SK-N-SH treated with all-trans-retinoic acid at 6 μM for 48 hours (cell line): Measurements from ENCODE around the gene DPP6.
"Not testable (repeated sequence)": the region's sequence is repeated elsewhere in the genome, so short reads cannot be mapped to it uniquely, and the experiment has no call there.

ENCODE experiments used
- ARNTL ChIP-seq: fragments of 450-650 bp; formaldehyde crosslinking; IDR thresholded peaks from 2 replicates; pipeline ENCODE4 v1.5.0; 2020; ENCODE audit warnings: low read depth, mild to moderate bottlenecking, moderate library complexity, borderline replicate concordance
- CREB5 ChIP-seq: fragments of 250-450 bp; sonication (Bioruptor Pico); IDR thresholded peaks from 2 replicates; pipeline ENCODE4 v1.5.1; 2020; ENCODE audit warnings: low read depth, mild to moderate bottlenecking, moderate library complexity
- CSRNP3 ChIP-seq: fragments of 250-450 bp; sonication (Bioruptor Pico); IDR thresholded peaks from 2 replicates; pipeline ENCODE4 v1.5.1; 2021; ENCODE audit warnings: mild to moderate bottlenecking, moderate library complexity
- GLIS3 ChIP-seq: fragments of 250-450 bp; sonication (Bioruptor Pico); IDR thresholded peaks from 2 replicates; pipeline ENCODE4 v1.5.0; 2020; ENCODE audit warnings: mild to moderate bottlenecking, moderate library complexity
- ISL1 ChIP-seq: fragments of 250-450 bp; sonication (Bioruptor Pico); IDR thresholded peaks from 2 replicates; pipeline ENCODE4 v2.1.2; 2022; ENCODE audit warnings: mild to moderate bottlenecking, moderate library complexity
- RARB ChIP-seq: fragments of 250-450 bp; sonication (Bioruptor Pico); IDR thresholded peaks from 2 replicates; pipeline ENCODE4 v1.8.0; 2021; ENCODE audit warnings: mild to moderate bottlenecking, moderate library complexity
- TCF4 ChIP-seq: fragments of 250-450 bp; sonication (Bioruptor Pico); IDR thresholded peaks from 2 replicates; pipeline ENCODE4 v1.8.0; 2021; ENCODE audit warnings: mild to moderate bottlenecking, moderate library complexity, borderline replicate concordance
- TOX ChIP-seq: fragments of 250-450 bp; sonication (Bioruptor Pico); IDR thresholded peaks from 2 replicates; pipeline ENCODE4 v1.8.0; 2021; ENCODE audit warnings: mild to moderate bottlenecking, moderate library complexity, borderline replicate concordance
- ZC3H10 ChIP-seq: fragments of 250-450 bp; sonication (Bioruptor Pico); IDR thresholded peaks from 2 replicates; pipeline ENCODE4 v1.5.1; 2021; ENCODE audit warnings: mild to moderate bottlenecking, moderate library complexity
- ZNF565 ChIP-seq: fragments of 450-650 bp; formaldehyde crosslinking; conservative IDR thresholded peaks from 2 replicates; pipeline ENCODE4 v1.5.0; 2020; ENCODE audit warnings: low read depth, mild to moderate bottlenecking, moderate library complexity
- ZNF70 ChIP-seq: fragments of 450-650 bp; formaldehyde crosslinking; IDR thresholded peaks from 2 replicates; pipeline ENCODE4 v1.5.0; 2020; ENCODE audit warnings: mild to moderate bottlenecking, moderate library complexity
- TF ChIP-seq, protein P1 (sequence below): fragments of 250-450 bp; sonication (Bioruptor Pico); IDR thresholded peaks from 2 replicates; pipeline ENCODE4 v1.8.0; 2020; ENCODE audit warnings: mild to moderate bottlenecking, moderate library complexity, borderline replicate concordance
- TF ChIP-seq, protein P2 (sequence below): fragments of 250-450 bp; sonication (Bioruptor Pico); IDR thresholded peaks from 2 replicates; pipeline ENCODE4 v1.8.0; 2021; ENCODE audit warnings: low read depth, mild to moderate bottlenecking, moderate library complexity, borderline replicate concordance

- TF ChIP-seq ZNF70; CREB5 (CRISPR knock-in tag); TCF4 (CRISPR knock-in tag); ARNTL (CRISPR knock-in tag); RARB (CRISPR knock-in tag); ISL1 (CRISPR knock-in tag); ZC3H10; GLIS3 (CRISPR knock-in tag); CSRNP3 (CRISPR knock-in tag); ZNF565 (CRISPR knock-in tag); TOX (CRISPR knock-in tag): not testable (repeated sequence)
- TF ChIP-seq, protein P1, sequence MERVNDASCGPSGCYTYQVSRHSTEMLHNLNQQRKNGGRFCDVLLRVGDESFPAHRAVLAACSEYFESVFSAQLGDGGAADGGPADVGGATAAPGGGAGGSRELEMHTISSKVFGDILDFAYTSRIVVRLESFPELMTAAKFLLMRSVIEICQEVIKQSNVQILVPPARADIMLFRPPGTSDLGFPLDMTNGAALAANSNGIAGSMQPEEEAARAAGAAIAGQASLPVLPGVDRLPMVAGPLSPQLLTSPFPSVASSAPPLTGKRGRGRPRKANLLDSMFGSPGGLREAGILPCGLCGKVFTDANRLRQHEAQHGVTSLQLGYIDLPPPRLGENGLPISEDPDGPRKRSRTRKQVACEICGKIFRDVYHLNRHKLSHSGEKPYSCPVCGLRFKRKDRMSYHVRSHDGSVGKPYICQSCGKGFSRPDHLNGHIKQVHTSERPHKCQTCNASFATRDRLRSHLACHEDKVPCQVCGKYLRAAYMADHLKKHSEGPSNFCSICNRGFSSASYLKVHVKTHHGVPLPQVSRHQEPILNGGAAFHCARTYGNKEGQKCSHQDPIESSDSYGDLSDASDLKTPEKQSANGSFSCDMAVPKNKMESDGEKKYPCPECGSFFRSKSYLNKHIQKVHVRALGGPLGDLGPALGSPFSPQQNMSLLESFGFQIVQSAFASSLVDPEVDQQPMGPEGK (CRISPR knock-in tag) = not testable (repeated sequence)
- TF ChIP-seq, protein P2, sequence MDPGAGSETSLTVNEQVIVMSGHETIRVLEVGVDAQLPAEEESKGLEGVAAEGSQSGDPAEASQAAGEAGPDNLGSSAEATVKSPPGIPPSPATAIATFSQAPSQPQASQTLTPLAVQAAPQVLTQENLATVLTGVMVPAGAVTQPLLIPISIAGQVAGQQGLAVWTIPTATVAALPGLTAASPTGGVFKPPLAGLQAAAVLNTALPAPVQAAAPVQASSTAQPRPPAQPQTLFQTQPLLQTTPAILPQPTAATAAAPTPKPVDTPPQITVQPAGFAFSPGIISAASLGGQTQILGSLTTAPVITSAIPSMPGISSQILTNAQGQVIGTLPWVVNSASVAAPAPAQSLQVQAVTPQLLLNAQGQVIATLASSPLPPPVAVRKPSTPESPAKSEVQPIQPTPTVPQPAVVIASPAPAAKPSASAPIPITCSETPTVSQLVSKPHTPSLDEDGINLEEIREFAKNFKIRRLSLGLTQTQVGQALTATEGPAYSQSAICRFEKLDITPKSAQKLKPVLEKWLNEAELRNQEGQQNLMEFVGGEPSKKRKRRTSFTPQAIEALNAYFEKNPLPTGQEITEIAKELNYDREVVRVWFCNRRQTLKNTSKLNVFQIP (CRISPR knock-in tag) = not testable (repeated sequence)
These were observed 36.6 kb upstream of the DPP6 start for GRCh38 chr7:154015636-154016035.
